B cell (primary cell): ENCODE data around the gene RERE. TPM values are rescaled to one million over a fixed set of nuclear protein-coding genes. Genes with fewer than 3 reads are reported as not detected.

Experiments
- ATAC-seq: fragments of 200-7000 bp; cut with Tn5 transposase; one replicate; pipeline ENCODE4 v1.10.0; 2021; ENCODE audit warnings: low read depth, mild to moderate bottlenecking, moderate number of reproducible peaks, moderate library complexity
- CTCF ChIA-PET: fragments of 350-600 bp; sonication (Branson Sonifier 250); formaldehyde crosslinking; loops from one replicate; lab custom pipeline; 2021; ENCODE audit warnings: antibody characterized with exemption, inconsistent platforms; lab: Charles Lee
- POLR2A ChIA-PET: fragments of 350-600 bp; sonication (Branson Sonifier 250); formaldehyde crosslinking; loops from one replicate; lab custom pipeline; 2021; ENCODE audit warnings: antibody characterized with exemption; lab: Charles Lee
- DNase-seq: peaks from one replicate; pipeline ENCODE4 v3.0.0; 2013
- H2AFZ ChIP-seq: 2 replicates; pipeline ENCODE4 v1.6.1; 2012; ENCODE audit warnings: mild to moderate bottlenecking, low read depth, low read length; ENCODE audit not compliant: insufficient read depth, poor library complexity, severe bottlenecking
- H3K27ac ChIP-seq, 2 donors: 1 replicate in 1 of 2; 2 replicates in 1 of 2; pipeline ENCODE4 v1.5.1; 2012 to 2013; ENCODE audit warnings: low read length in 2 of 2, mild to moderate bottlenecking in 2 of 2, moderate library complexity in 1 of 2
- H3K27me3 ChIP-seq, 4 experiments: fragments of 200-600 bp in 1 of 4; sonication (generic) in 1 of 4; replicated peaks in 1 of 4; 1 replicate in 2 of 4; 2 replicates in 2 of 4; pipeline versions ENCODE4 v1.6.1 to v1.7.0; 2013 to 2016; ENCODE audit warnings: low read length in 3 of 4, mild to moderate bottlenecking in 2 of 4, mixed read lengths in 1 of 4, moderate library complexity in 1 of 4; ENCODE audit not compliant: insufficient read depth in 4 of 4, control insufficient read depth in 3 of 4; ENCODE audit errors: control extremely low read depth in 1 of 4
- H3K36me3 ChIP-seq, 2 experiments: replicated peaks in 1 of 2; 1 replicate in 1 of 2; 2 replicates in 1 of 2; pipeline versions ENCODE4 v1.6.1 to v1.7.1; 2013; ENCODE audit warnings: low read length in 1 of 2; ENCODE audit not compliant: insufficient read depth in 2 of 2, control insufficient read depth in 1 of 2; ENCODE audit errors: control extremely low read depth in 1 of 2, extremely low read depth in 1 of 2
- H3K4me1 ChIP-seq, 2 donors: fragments of 200-600 bp in 1 of 2; sonication (generic) in 1 of 2; 1 replicate in 1 of 2; 2 replicates in 1 of 2; pipeline versions ENCODE4 v1.5.1 to v1.6.1; 2013 to 2017; ENCODE audit warnings: low read length in 2 of 2; ENCODE audit not compliant: control insufficient read depth in 2 of 2, insufficient read depth in 2 of 2
- H3K4me2 ChIP-seq: replicated peaks from 2 replicates; pipeline ENCODE3; 2012; ENCODE audit warnings: mild to moderate bottlenecking, low read depth, low read length; ENCODE audit not compliant: poor library complexity, severe bottlenecking
- H3K4me3 ChIP-seq, 5 experiments: fragments of 200-600 bp in 1 of 5; sonication (generic) in 1 of 5; 1 replicate in 3 of 5; 2 replicates in 2 of 5; pipeline versions ENCODE4 v1.5.1 to v1.7.0; 2011 to 2016; ENCODE audit warnings: low read length in 4 of 5, mild to moderate bottlenecking in 4 of 5, low read depth in 2 of 5, control low read depth in 1 of 5, moderate library complexity in 1 of 5; ENCODE audit not compliant: insufficient read depth in 1 of 5; ENCODE audit errors: control extremely low read depth in 1 of 5, extremely low read depth in 1 of 5
- H3K79me2 ChIP-seq: fragments of 200-600 bp; sonication (generic); one replicate; pipeline ENCODE4 v1.6.0; 2016; ENCODE audit warnings: low read length; ENCODE audit not compliant: control insufficient read depth, insufficient read depth
- H3K9ac ChIP-seq: fragments of 200-600 bp; sonication (generic); 2 replicates; pipeline ENCODE4 v1.6.1; 2017; ENCODE audit warnings: mild to moderate bottlenecking, low read length, moderate library complexity
- H3K9me3 ChIP-seq, 3 donors: one replicate each; pipeline versions ENCODE4 v1.6.1 to v1.7.1; 2013; ENCODE audit warnings: low read length in 2 of 3; ENCODE audit not compliant: control insufficient read depth in 2 of 3, insufficient read depth in 1 of 3; ENCODE audit errors: control extremely low read depth in 1 of 3
- H4K20me1 ChIP-seq: 2 replicates; pipeline ENCODE4 v1.6.0; 2012; ENCODE audit warnings: mild to moderate bottlenecking, low read length; ENCODE audit not compliant: insufficient read depth, control insufficient read depth, poor library complexity, severe bottlenecking
- H3K27ac Mint-ChIP-seq: one replicate; pipeline ENCODE4 v1.8.0; 2021; ENCODE audit warnings: mixed read lengths
- H3K27me3 Mint-ChIP-seq: one replicate; pipeline ENCODE4 v1.8.0; 2021; ENCODE audit warnings: mixed read lengths
- H3K4me1 Mint-ChIP-seq: one replicate; pipeline ENCODE4 v1.8.0; 2021; ENCODE audit warnings: mixed read lengths
- H3K4me3 Mint-ChIP-seq: one replicate; pipeline ENCODE4 v1.8.0; 2021; ENCODE audit warnings: mixed read lengths
- H3K9me3 Mint-ChIP-seq: one replicate; pipeline ENCODE4 v1.8.0; 2022; ENCODE audit warnings: mixed read lengths; ENCODE audit not compliant: insufficient read depth
- EZH2 ChIP-seq: IDR thresholded peaks from 2 replicates; pipeline ENCODE4 v1.6.1; 2012; ENCODE audit warnings: borderline replicate concordance, low read depth, mild to moderate bottlenecking, moderate library complexity, low read length; ENCODE audit not compliant: insufficient read depth, poor library complexity, severe bottlenecking
- WGBS: methylation state at CpG from one replicate; pipeline ENCODE4 v1.1.5; 2013; ENCODE audit warnings: missing lambda C conversion rate; ENCODE audit not compliant: insufficient coverage; 5-methylcytosine and 5-hydroxymethylcytosine counted together
- intact Hi-C: fragments of 100-400 bp; cut with micrococcal nuclease; formaldehyde crosslinking; loops from one replicate; pipeline ENCODE4 v1.10.0; 2022
- polyA plus RNA-seq: library from polyadenylated mRNA; depleted of rRNA; stranded (reverse); fragments of >200 nt; gene quantifications from 2 replicates; pipeline ENCODE4 v1.2.3, GENCODE V29; 2012
- total RNA-seq, 2 donors: library from RNA; stranded (reverse); fragments of 120-200 nt in 1 of 2; gene quantifications; 1 replicate in 1 of 2; 2 replicates in 1 of 2; pipeline versions ENCODE4 v1.2.3 to v1.2.4, GENCODE V29; 2013 to 2022
- TF ChIP-seq, protein P1 (sequence below): fragments of 200-600 bp; IDR thresholded peaks from one replicate; pipeline ENCODE4 v1.8.0; 2022; ENCODE audit warnings: antibody characterized with exemption, mild to moderate bottlenecking

RERE gene
- total and polyA plus RNA-seq, 2 donors (not counting 1 experiment from before 2014, with no cell fraction given), result 27.3 to 132 TPM

DNA sequence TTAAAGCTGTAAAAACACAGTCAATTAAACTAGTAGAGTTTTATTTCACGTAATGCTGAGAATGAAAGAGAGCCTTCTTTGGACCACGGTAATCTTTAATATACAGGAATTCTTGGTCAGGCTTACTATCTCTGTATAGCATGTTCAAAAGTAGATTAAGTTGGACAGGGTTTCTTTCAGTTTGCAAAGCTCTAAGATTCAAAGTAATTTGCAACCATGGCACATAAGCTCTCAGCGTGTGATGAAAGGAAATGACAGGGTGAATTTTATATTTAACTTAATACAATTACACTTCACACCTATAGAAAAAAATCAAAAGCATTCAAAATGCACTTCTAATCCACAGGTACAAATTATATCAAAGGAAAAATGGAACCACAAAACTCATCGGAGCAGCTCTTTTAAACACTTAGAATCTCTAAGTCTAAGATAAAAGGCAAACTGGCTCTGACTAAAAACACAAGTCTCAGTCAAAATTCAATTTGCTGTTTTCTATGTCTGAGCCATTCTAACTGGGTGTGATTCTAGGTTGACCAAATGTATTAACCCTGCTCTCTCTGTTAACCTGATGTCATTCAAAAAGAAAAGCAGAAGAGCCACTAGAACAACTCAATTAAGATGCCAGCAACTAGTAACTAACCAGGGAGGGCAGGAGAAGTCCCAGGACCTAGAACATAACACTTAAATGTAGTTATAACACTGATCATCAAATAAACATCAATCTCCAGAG lies 147.7 kb downstream of the RERE start:
- Histone ChIP-seq H3K9me3 (no peaks in the 10 kb centered on the region), H3K27me3 (no peaks in the 10 kb centered on the region), H3K79me2 (peaks cover 93% of the 10 kb centered on the region), H3K4me1 (peaks cover 62 to 67% of the 10 kb centered on the region in 2 donors), H3K4me3 (no peak overlapping the region), H3K4me2 (peak overlapping the region; percentile 36), H3K36me3 (no peaks in the 10 kb centered on the region), H3K9ac (no peak overlapping the region), H4K20me1 (peaks cover 3% of the 10 kb centered on the region), H2AFZ (no peak overlapping the region), H3K27ac (peak overlapping the region in 1 of 2 donors; percentile 51)
- Mint-ChIP-seq H3K27me3 (no peaks in the 10 kb centered on the region), H3K4me3 (no peak overlapping the region), H3K4me1 (peaks cover 56% of the 10 kb centered on the region), H3K9me3 (no peaks in the 10 kb centered on the region), H3K27ac (peak overlapping the region; percentile 35)
- CTCF ChIA-PET, result interaction anchor here (0.6 to 11.3 kb wide), 22 partner anchors 9 to 260 kb away, joined by 3 to 205 read pairs (median 6); no protein-coding TSS in a partner anchor
- no CpG with 5 or more reads among the region's 4 CpGs for WGBS
- no peak for ATAC-seq
- no peak for DNase-seq
- TF ChIP-seq, protein P1, sequence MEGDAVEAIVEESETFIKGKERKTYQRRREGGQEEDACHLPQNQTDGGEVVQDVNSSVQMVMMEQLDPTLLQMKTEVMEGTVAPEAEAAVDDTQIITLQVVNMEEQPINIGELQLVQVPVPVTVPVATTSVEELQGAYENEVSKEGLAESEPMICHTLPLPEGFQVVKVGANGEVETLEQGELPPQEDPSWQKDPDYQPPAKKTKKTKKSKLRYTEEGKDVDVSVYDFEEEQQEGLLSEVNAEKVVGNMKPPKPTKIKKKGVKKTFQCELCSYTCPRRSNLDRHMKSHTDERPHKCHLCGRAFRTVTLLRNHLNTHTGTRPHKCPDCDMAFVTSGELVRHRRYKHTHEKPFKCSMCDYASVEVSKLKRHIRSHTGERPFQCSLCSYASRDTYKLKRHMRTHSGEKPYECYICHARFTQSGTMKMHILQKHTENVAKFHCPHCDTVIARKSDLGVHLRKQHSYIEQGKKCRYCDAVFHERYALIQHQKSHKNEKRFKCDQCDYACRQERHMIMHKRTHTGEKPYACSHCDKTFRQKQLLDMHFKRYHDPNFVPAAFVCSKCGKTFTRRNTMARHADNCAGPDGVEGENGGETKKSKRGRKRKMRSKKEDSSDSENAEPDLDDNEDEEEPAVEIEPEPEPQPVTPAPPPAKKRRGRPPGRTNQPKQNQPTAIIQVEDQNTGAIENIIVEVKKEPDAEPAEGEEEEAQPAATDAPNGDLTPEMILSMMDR, result no peak
- TF ChIP-seq EZH2, result no peak
- POLR2A ChIA-PET, result interaction anchor here (0.7 kb wide), 1 partner anchor 16 kb away, joined by 3 read pairs; no protein-coding TSS in a partner anchor
- intact Hi-C loops, result loop anchor here (2.0 kb wide), 1 partner anchor 31 kb away; no protein-coding TSS in a partner anchor
